Calu3 (cell line): ENCODE data around the gene LYPD5. TPM values are rescaled to one million over a fixed set of nuclear protein-coding genes. Genes with fewer than 3 reads are reported as not detected.

ENCODE experiments used
- BruUV-seq: library from RNA; stranded (reverse); fragments of 400-500 nt; replicated peaks from 2 replicates; lab custom pipeline; 2021; lab: Mats Ljungman, UMichigan
- CTCF ChIA-PET: fragments of 300-600 bp; sonication (Branson Sonifier 250); formaldehyde crosslinking; loops from one replicate; lab custom pipeline; 2022; ENCODE audit warnings: antibody characterized with exemption; lab: Charles Lee
- DNase-seq: peaks from one replicate; pipeline ENCODE4 v3.0.0; 2022
- H3K27ac Mint-ChIP-seq: one replicate; pipeline ENCODE4 v1.8.0; 2022; ENCODE audit warnings: mixed read lengths; ENCODE audit not compliant: unreplicated experiment
- H3K27me3 Mint-ChIP-seq: one replicate; pipeline ENCODE4 v1.8.0; 2022; ENCODE audit warnings: mixed read lengths; ENCODE audit not compliant: unreplicated experiment
- H3K36me3 Mint-ChIP-seq: one replicate; pipeline ENCODE4 v1.8.0; 2022; ENCODE audit warnings: mild to moderate bottlenecking, moderate library complexity, mixed read lengths; ENCODE audit not compliant: insufficient read depth, unreplicated experiment
- H3K4me1 Mint-ChIP-seq: one replicate; pipeline ENCODE4 v1.8.0; 2022; ENCODE audit warnings: mild to moderate bottlenecking, low read depth, mixed read lengths; ENCODE audit not compliant: unreplicated experiment
- H3K4me3 Mint-ChIP-seq: one replicate; pipeline ENCODE4 v1.8.0; 2022; ENCODE audit warnings: mild to moderate bottlenecking, low read depth, moderate library complexity, mixed read lengths; ENCODE audit not compliant: unreplicated experiment
- H3K9me3 Mint-ChIP-seq: one replicate; pipeline ENCODE4 v1.8.0; 2022; ENCODE audit warnings: low read depth, mixed read lengths; ENCODE audit not compliant: unreplicated experiment
- CTCF ChIP-seq: fragments of 200-600 bp; IDR thresholded peaks from one replicate; pipeline ENCODE4 v1.8.0; 2022; ENCODE audit warnings: antibody characterized with exemption; ENCODE audit not compliant: unreplicated experiment
- intact Hi-C: fragments of 100-400 bp; cut with micrococcal nuclease; formaldehyde crosslinking; loops from one replicate; pipeline ENCODE4 v1.10.0; 2022; ENCODE audit not compliant: unreplicated experiment
- total RNA-seq: library from RNA; stranded (reverse); gene quantifications from 2 replicates; pipeline ENCODE4 v1.2.3, GENCODE V29; 2022

The LYPD5 gene
- total RNA-seq, 1 experiment from 2014 or later = 5.0 TPM

- Mint-ChIP-seq H3K4me1 (peaks cover 8% of the 10 kb centered on the region), H3K9me3 (no peaks in the 10 kb centered on the region), H3K4me3 (no peak overlapping the region), H3K27me3 (no peaks in the 10 kb centered on the region), H3K36me3 (peaks cover 43% of the 10 kb centered on the region), H3K27ac (no peak overlapping the region)
- no peak for TF ChIP-seq CTCF
- no peak for DNase-seq
- CTCF ChIA-PET = no interaction called here
- intact Hi-C loops = no loop called here
- BruUV-seq = no TSS peak
Measured at GRCh38 chr19:43748205-43748594, 54.0 kb downstream of the LYPD5 start.

GRCh38 chr19:43747557-43748204 is 54.6 kb downstream of the LYPD5 start:
- Mint-ChIP-seq H3K36me3 (peaks cover 47% of the 10 kb centered on the region), H3K4me1 (peaks cover 3% of the 10 kb centered on the region), H3K9me3 (no peaks in the 10 kb centered on the region), H3K27ac (no peak overlapping the region), H3K27me3 (no peaks in the 10 kb centered on the region), H3K4me3 (no peak overlapping the region)
- BruUV-seq = no TSS peak
- TF ChIP-seq CTCF = no peak
- no peak for DNase-seq
- CTCF ChIA-PET = interaction anchor here (3.1 kb wide), 1 partner anchor 61 kb away, joined by 34 read pairs; no protein-coding TSS in a partner anchor
- intact Hi-C loops = no loop called here

Other genes with a start within 250 kb of the LYPD5 start
- gene XRCC1, start 226.9 kb downstream of the LYPD5 start, total RNA-seq = 55.8 and 56.8 TPM in 2 replicates
- 0.17 and 0.76 TPM in 2 replicates for gene PINLYP, start 226.6 kb downstream of the LYPD5 start, total RNA-seq
- 34.2 and 36.1 TPM in 2 replicates for gene IRGQ, start 206.3 kb downstream of the LYPD5 start, total RNA-seq
- gene ZNF576, start 205.9 kb downstream of the LYPD5 start, total RNA-seq = 19.4 and 20.7 TPM in 2 replicates
- 1.9 and 2.0 TPM in 2 replicates for gene SRRM5, start 190.4 kb downstream of the LYPD5 start, total RNA-seq
- 32.8 and 33.2 TPM in 2 replicates for gene ZNF428, start 182.8 kb downstream of the LYPD5 start, total RNA-seq
- 14.5 and 17.5 TPM in 2 replicates for gene CADM4, start 162.6 kb downstream of the LYPD5 start, total RNA-seq
- gene PLAUR, start 132.3 kb downstream of the LYPD5 start, total RNA-seq = 78.2 and 147 TPM in 2 replicates
- gene IRGC, start 86.4 kb downstream of the LYPD5 start, total RNA-seq = not detected in 2 replicates
- 69.1 and 85.5 TPM in 2 replicates for gene SMG9, start 47.5 kb downstream of the LYPD5 start, total RNA-seq
- gene KCNN4, start 21.5 kb downstream of the LYPD5 start, total RNA-seq = 147 and 152 TPM in 2 replicates
- 12.9 and 13.9 TPM in 2 replicates for gene ZNF283, start 24.9 kb upstream of the LYPD5 start, total RNA-seq
- gene ZNF404, start 81.5 kb upstream of the LYPD5 start, total RNA-seq = 4.4 and 4.6 TPM in 2 replicates
- gene ZNF45, start 132.8 kb upstream of the LYPD5 start, total RNA-seq = 14.9 and 20.3 TPM in 2 replicates
- gene ZNF221, start 148.8 kb upstream of the LYPD5 start, total RNA-seq = 6.3 and 8.3 TPM in 2 replicates
- gene ZNF155, start 181.7 kb upstream of the LYPD5 start, total RNA-seq = 6.8 and 6.9 TPM in 2 replicates
- gene ZNF230, start 200.5 kb upstream of the LYPD5 start, total RNA-seq = 6.0 and 7.8 TPM in 2 replicates
- 5.3 and 6.5 TPM in 2 replicates for gene ZNF222, start 222.9 kb upstream of the LYPD5 start, total RNA-seq
- gene ZNF223, start 249.6 kb upstream of the LYPD5 start, total RNA-seq = 6.0 and 8.7 TPM in 2 replicates